Hematopoietic multipotent progenitor cell treated with erythropoietin and hydrocortisone succinate and interleukin-3 and kit ligand, for 15 days (in vitro differentiated cells): ENCODE data around the gene TRA2B.
A peak's percentile ranks its signal among the peaks of the same experiment; 100 is the strongest.

Experiments
- DNase-seq: peaks from one replicate; pipeline ENCODE4 v3.0.0-alpha.2; 2015; ENCODE audit warnings: low spot score

Gene TRA2B

DNA sequence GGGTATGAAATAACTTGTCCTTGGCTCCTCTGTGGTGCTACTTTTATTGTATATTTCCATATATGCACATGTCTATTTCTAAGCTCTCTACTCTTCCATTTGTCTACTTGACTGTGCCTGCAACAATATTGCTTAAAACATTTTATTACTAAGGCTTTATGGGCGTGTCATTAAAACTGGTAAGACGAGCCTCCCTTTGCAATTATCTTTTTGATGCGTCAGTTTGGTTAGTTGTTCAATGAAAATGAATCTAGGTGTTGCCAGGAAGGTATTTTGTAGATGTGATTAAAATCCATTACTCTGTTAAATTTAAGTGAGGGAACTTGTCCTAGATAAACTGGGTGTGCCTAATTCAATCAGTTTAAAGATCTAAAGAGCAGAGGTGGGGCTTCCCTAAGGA, 12.9 kb upstream of the TRA2B start:
- DNase-seq, result no peak

DNA sequence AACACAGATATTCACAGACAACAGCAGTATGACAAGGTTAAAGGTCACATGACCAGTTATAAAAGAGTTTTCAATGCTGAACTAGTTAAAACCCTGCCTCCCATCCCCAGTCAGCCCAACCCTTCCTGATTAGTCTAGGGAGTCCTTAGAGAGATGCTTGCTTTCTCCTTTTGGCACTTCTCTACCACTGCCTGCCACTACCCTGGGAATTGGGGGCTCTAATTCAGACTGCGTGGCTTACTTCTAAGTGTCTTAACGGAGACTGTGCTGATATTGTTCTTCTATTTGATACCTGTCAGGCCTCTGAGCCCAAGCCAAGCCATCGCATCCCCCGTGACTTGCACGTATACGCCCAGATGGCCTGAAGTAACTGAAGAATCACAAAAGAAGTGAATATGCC, 11.7 kb upstream of the TRA2B start:
- no peak for DNase-seq

DNA sequence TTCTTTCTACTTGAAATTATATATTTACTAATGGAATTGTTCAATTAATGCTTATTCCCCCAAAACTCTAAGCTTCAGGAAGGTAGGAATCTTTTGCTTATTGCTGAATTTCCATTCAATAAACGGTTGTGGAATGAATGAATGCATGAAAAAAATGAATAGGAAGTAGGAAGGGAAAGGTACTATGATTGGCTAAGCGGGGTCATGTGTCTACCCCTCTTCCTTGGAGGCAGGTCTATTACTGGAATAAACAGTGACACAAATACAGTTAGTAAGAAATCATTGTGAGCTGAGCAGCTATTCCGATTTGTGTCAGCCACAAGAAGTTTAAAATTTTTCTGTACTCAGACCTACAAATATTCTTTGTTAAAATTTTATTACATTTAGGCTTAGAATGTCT, 10.5 kb upstream of the TRA2B start:
- DNase-seq, result no peak

DNA sequence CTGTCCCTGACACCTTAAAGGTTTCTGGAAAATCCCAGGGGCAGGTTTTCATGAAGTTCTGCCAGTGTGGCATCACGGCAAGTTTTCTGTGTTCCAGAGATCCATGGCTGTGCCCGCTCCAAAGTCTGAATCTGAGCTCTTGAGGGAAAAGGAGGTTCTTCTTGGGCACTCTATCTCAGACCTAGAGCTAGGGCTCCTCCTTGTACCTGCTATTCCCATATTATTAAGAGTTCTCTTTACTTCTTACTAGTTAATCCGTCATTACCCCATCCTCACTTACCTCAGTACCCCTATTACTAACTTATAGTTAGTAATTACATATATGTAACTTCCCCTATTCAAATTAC, 5.9 kb upstream of the TRA2B start:
- DNase-seq, result no peak

DNA sequence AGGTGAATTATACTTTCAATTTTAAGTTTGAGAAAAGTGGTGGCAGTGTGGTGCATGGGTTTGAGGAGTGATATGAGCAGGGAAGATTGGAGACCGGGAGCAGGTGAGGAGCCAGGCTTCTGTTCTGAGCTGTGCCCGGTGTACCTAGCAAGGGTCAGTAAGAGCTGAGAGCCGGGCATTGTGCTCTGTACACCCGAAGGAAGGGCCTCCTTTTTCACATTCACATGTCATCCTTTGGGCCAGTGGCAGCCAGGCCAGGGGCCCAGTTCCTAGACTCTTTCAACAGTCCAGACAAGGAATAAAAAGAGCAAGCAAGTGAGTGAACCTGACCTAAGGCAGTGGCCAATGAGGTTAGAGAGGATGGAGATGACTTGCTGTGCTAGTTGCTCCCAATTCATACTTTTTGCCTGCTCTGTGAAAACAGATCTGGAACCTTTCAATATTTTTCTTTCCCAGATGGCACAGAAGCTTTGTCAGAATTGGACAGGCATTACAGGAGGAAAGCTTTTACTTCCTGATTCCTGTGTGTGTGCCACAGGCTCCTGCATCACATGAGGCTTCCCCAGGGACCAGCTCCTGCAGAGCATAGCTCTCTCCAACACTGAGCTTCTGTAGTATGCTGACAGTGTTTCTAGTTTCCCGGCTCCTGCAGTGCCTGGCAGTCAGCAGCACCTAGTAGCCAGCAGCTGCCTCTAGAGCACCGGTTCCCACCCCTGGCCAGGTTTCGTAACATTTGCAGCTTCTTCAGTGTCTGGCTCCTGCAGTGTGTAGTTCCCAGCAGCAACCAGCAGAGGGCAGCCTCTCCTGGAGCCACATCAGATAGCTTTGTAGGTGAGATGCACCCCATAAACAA, 5.3 kb upstream of the TRA2B start:
- DNase-seq, result peak; percentile 80

DNA sequence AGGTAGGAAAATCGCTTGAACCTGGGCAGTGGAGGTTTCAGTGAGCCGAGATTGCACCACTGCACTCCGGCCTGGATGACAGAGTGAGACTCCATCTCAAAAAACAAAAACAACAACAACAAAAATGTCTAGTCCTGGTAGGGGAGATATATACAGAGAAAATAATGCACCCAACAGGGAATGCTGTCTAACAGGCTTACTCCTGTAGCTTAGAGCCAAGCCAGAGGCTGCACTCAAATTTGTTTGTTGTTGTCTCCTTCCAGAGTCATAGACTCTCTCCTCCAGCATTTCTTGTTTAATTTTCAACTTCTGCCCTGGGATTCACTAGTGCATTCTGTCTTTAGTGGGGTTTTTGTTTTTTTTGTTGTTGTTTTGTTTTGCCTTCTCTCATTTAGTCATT, 4.6 kb upstream of the TRA2B start:
- DNase-seq, result no peak

DNA sequence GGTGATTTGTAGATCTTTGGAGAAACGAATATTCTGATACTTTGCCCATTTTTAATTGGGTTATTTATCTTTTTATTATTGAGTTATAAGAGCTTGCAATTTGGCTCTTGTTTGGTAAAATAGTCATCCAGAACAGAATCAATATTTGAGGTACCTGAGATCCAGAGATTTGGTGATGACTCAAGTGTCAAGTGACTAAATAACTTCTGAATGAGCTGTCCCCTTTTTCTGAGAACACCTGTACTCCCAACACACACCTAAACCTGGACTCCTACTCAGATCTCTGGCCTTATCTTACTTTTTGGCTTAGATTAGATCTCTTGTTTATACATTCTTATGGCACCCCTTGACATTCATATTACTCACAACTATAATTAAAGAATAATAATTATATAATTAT, 3.1 kb upstream of the TRA2B start:
- DNase-seq, result no peak

DNA sequence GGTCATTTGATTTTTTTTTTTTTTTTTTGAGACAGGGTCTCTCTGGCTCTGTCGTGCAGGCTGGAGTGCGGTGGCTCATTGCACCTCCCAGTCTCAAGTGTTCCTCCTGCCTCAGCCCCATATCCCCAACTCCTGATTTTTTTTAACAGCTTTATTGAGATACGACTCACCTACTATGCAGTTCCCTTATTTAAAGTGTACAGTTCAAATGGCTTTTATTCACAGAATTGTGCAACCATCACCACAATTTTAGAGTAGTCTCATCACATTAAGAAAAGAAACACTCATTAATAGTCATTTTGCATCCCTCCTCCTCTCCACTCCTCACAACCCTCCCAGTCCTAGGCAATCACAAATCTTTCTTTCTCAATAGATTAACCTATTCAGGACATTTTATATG, 1.9 kb upstream of the TRA2B start:
- no peak for DNase-seq

DNA sequence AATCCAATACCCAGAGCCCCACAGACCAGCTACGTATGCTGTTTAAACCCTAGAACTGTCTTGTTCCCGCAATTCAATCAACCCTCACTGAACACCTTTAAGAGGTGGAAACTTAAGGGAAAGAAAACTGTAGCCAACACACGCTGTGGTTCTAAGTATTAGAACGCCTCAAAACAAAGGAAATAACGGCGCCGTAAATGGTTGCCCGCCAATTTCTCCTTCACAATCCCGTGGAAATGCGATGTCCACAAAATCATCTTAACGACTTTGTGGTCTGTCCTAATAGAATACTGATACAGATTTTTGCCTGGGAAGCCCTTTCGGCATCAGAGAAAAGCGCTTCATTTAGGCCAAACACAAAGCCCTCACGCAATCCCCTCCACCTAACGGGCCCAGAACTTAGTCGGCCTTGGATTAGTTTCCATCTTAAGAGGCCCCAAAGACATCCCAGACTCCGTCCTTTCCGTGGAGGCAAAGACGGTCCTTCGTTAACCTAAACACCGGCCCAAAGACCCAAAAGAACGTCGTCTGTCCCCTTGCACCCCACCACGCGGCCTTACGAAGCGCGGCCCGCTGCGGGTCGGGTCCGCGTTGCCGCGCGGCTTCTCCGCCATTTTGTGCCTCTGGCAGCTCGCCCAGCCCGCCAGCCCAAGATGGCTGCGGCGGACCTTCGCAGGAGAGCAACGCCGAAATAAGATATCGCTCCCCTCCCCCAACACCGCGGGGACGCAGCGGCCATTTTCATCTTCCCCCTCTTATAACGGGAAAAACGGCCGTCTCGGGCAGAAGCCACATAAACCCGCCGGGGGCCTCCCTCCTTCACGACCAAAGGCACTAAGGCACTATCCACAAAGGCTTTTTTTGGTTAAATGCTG, 763 bp downstream of the TRA2B start:
- DNase-seq, result peak; percentile 91

DNA sequence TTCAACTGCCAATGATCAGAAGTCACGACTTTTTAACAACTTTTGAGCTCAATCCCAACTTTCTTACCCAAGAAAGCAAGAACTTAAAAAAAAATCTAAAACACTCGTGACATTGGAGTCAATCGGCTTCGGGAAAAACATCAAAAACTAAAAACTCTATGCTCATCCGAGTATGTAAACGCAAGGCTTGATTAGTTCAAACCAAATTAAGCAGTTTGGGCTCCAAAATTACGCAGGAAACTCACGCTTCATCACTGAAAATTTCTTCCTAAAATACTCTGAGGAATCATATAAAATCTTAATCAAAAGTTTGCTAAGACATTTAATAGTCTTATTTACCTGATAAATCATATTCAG, 1.6 kb downstream of the TRA2B start:
- no peak for DNase-seq

DNA sequence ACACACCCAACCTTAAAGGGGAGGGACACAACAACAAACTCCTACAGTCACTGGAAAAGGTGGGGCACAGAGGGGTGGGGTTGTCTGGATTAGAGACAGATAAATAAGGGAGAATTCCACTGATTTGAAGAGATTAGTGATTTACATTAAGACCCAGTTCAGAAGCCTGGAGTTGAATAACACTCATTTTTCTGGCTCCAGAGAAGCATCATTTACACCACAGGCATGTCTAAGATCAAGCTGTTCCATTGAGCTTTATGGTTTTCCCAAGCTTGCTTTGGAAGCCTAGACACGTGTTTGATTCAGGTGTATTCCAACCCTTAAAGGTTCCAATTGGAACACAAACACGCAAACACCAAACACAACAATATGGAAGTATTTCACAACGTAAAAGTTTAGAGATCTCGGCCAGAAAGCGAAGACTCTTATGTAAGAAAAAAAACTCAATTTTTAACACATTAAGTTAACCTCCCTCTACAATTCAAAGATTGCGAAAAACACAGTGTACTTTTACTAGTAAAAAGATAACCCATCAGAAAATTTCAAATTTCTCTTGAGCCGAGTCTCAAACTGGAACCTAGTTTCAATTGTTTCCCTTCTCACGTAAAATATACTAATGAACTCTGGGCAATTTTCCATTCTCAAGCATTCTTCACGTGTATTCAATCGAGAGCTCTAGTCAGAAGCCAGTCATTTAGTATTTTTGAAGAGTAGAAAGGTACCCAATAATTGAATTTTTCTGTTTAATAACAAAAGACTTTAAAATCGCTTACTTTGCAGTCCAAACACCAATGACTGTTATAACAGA, 2.1 kb downstream of the TRA2B start:
- DNase-seq, result no peak

DNA sequence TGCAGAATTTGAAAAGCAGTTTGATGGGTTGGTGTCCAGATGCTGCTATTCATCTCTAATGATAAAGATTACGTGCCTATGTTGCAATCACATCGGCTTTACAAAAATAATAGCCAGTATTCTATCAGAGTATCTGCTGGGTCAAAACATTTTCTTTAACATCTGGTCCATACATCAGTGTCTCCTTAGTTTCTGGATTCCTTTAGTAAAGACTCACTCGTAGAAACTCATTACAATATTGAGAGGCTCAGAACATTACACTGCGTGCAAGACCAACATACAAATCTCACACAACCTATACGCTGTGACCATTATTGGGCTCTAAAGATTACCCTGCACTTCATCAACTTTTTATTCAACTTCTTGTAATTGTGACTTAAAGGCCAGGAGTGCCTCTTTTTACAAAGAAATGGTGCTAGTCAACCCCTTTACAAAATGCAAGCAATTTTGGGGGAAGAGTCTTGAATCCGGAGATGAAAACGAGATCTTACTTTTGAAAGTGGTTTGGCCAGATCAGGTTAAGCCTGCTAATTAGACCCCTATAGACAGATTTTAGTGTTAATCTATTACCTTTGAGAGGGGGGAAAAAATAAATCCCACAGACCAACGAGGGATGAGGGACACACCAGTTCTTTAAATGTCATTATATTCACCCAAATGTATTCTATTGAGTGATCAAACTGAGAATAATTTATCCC, 2.9 kb downstream of the TRA2B start:
- DNase-seq, result no peak

DNA sequence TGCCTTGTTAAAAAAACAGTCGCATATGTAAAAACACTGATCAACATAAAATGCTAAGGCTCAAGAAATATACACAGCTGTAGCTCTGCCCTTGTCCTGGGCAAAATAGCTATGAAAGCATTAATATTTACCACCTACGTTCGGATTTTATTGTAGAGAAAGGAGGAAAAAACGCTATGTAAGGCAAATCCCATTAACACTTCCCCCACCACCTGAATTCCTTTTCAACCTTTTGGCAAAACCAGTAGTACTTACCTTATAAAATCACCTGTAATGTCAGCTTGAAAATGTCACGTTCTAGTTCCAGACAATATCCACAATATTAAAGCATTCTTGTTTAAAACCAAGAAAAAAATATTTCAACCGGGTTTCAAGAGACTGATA, 3.6 kb downstream of the TRA2B start:
- no peak for DNase-seq

DNA sequence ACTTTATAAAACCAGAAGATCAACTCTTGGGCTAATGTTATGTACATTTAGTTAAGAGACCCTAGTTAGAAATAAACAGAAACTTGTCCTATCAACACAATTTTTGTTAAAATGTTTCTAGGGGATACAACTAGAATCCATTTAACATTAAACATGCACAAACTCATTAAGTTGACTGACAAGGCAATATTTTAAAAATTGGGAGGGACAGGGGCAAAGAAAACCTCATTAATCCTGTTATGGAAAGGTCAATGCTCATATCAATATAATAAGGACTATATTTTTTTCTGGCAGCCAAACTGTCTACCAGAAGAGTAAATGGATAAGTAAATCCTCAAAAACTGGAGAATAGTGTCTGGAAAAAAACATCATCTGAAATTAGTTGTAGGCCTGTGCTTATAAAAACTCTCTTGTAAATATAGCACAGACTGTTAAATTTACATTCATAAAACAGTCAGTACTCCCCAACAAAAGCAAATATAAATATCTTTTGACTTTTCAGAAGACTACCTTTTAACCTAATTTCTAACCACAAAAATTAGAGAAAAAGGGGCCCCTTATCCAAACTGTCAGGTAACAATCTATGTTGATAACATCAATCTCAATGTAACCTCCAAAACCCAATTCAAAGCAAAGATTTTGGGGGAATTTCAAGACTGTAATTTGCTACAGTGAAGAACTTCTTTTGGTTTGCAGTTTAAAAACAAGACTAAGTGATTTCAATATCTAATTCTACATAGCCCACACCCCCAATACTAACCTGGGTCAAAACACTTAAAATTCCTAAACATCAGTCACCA, 4.2 kb downstream of the TRA2B start:
- DNase-seq, result no peak

DNA sequence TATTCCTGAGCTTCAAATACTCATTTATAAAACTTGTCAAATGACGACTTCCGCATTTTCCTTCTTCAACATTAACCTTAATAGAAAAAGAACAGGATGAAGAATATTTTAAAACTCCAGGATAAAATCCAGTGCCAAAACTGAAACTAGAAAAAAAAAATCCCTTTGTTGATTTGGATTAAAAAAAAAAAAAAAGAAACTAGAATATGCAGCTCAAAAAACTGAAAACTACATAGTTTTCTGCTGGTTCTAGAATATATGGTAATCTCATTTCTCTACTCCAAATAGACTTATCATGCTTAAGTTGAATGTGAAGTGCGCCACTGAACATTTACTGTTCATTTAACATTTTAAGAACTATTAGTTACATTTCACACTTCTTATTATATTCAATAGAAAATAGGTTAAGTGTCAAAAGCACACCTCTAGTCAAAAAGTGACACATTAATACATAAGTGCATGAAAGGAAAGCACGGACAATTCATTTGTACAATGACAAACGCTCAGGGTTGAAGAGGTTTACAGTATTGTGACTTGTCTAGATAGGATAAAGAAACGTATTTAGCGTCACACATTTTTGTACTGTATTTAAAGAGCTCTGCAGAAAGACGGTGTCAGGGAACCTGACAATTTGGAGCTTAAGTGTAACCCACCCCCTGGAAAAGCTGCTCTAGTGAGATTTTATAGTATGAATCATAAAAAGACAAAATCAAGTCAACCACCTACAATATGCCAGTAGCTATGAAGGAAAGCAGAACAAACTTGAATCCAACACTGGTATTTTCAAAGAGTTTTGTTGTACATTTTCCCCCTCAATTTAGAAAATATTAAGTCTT, 5.8 kb downstream of the TRA2B start:
- DNase-seq, result no peak

DNA sequence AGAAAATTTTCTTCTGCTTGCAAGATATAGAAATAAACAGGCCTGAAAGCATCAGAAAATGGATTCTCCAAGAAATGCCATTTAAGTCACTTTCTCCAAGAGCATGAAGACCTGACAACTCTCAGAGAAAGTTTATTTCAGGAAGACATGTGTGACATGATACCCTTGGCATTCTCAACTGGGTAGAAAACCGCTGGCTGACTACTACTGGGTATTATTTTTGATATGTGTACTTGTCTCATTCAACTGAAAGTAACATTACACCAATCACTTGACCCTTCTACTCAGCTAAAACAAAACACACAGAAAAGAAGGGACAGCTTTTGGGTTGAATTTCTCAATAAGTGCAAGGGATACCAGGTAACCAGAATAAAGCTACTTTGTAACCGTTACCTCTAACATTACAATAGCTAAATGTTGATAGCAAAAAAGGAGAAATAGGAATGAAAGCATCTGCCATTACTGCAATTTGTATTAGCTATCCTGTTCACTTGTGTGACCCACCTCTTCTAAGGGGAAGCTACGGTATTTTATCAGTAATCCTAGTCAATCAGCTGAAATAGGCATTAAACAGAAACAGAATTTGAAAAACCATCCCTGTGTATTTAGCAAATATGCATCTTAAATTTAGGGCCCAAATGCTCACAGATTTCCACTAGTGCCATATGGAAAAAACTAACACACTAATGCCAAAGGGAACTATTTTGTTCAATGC, 7.3 kb downstream of the TRA2B start:
- no peak for DNase-seq

DNA sequence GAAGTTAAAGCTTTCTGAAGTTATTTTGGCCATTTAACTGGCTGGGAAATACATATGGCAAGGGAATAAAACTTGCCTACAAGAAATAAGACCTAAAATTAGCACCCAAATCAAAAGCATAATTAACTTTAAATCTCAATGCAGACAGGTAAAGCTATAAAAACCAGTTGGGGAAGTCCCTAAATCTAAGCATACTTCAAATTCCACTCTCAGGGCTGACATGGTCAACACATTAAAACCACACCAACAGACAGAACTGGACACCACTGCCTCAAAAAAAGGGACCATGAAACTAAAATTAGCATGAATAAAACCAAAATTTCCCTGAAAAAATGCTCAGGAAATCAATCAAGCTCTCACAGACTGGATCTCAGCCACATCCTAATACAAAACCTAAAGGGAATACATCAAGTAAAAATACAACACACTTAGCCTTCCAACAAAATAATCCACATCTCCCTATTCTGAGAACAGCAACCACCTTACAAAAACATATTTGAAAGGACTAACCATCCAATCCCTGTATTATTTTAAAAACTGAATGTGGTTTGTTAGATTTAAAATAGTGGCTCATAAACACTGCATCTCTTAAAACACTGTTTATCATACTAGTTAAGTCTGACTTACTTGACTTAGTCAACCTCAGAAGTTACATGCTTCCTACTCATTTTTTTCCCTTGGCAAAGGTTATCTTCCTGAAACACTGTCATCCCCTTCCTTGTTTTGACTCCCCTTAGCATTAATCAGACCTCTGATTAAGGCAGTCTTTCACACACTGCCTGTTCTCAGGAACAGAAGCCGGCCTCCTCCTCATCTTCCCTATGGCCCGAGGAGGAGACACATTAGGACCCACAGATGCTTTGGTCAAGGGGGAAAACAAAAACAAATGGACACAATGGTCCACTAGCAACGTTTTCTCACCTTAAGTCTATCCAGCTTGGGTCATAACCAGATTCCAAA, 8.3 kb downstream of the TRA2B start:
- no peak for DNase-seq

DNA sequence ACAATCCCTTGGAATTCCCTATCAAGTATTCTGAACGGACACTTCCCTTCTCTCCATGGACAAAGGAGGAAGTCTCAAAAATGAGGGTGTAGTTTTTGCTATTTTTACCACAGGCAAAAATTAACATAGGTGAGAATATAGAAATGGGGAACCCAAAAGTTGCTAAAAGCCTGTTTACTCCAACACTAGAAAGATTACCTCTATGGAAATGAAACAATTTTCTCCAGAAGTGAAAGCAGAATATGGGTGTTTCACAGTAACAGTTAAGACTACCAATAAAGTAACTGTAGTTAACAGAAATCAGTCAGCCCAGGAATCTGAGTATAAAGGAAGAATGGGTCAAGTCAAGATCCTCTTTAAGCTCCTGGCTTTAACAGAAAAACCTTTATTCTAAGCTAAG, 9.3 kb downstream of the TRA2B start:
- no peak for DNase-seq
